Ascending aorta (tissue), 2 donors: ENCODE results near the gene TM9SF1. TPM values are rescaled to one million over a fixed set of nuclear protein-coding genes. Genes with fewer than 3 reads are reported as not detected.
A peak's percentile ranks its signal among the peaks of the same experiment; 100 is the strongest.
"Not testable (repeated sequence)": the region's sequence is repeated elsewhere in the genome, so short reads cannot be mapped to it uniquely, and the experiment has no call there.

Experiments
- DNase-seq, 2 donors: peaks; one replicate each; pipeline ENCODE4 v3.0.0-alpha.2; 2019; ENCODE audit warnings: low spot score in 2 of 2
- H3K27ac ChIP-seq, 2 donors: fragments of 200-600 bp; sonication (generic); one replicate each; pipeline ENCODE4 v1.5.1; 2016 to 2017; ENCODE audit warnings: mild to moderate bottlenecking in 1 of 2
- H3K27me3 ChIP-seq: fragments of 200-600 bp; sonication (generic); one replicate; pipeline ENCODE4 v1.5.1; 2017
- H3K36me3 ChIP-seq, 2 donors: fragments of 200-600 bp; sonication (generic); one replicate each; pipeline ENCODE4 v1.5.1; 2016
- H3K4me1 ChIP-seq, 2 donors: fragments of 200-600 bp; sonication (generic); one replicate each; pipeline ENCODE4 v1.5.1; 2016 to 2017; ENCODE audit warnings: mild to moderate bottlenecking in 1 of 2
- H3K4me3 ChIP-seq, 2 donors: fragments of 200-600 bp; sonication (generic); one replicate each; pipeline ENCODE4 v1.5.1; 2016 to 2017; ENCODE audit warnings: mild to moderate bottlenecking in 1 of 2
- H3K9me3 ChIP-seq, 2 donors: fragments of 200-600 bp; sonication (generic); one replicate each; pipeline ENCODE4 v1.5.1; 2016
- intact Hi-C: fragments of 100-400 bp; cut with DNase I; formaldehyde crosslinking; loops from one replicate; pipeline ENCODE4 v1.15.1; 2023
- total RNA-seq: library from RNA; depleted of rRNA; stranded (reverse); fragments of >200 nt; gene quantifications from one replicate; pipeline ENCODE4 v1.1.0, GENCODE V29; 2016
- TF ChIP-seq, protein P1 (sequence below), 3 experiments: fragments of 200-600 bp in 2 of 3; fragments of 450-650 bp in 1 of 3; sonication (generic) in 2 of 3; IDR thresholded peaks; one replicate each; pipeline ENCODE4 v1.5.1; 2016 to 2019; ENCODE audit warnings: antibody characterized with exemption in 3 of 3, mild to moderate bottlenecking in 1 of 3, moderate library complexity in 1 of 3

TM9SF1 gene
- total RNA-seq, 1 donor from 2014 or later: 86.5 TPM

DNA sequence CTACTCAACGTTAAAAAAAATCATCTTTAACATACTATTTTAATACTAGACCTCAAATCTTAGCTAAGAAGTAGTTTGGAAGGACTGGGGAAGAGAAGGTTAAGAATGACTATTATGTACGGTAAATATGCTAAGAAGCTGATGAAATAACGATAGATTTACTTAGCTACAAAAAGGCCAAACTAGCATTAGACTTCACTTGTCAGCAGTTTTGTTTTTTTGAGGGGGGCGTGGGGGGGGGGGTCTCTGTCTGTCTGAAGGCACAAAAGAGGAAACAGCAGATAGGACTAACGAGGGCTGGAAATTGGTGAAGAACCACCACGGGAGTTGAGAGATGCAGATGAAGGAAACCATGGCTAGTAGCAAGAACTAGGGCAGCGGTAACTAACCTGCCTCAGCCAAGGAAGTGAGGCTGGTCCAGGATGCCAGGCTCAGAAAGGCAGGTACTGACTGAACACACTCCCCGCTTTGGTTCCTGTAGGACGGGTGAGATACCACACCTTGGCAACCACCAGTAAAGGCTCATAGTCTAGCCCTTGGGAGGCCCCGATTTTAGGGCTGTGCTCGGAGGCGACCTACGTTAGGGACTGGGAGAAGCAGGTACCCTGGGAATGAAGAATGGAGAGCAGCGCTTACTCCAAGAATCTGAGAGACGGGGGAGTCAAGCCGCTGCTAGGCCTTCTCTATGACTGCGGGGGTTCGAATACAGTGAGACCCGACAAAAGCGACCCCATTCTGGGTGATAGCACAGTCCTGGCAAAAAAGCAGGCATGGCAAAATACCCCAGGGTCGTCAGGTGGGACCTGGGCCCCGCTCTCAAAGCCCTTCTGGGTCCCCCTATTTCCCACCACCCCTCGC, 36.3 kb upstream of the TM9SF1 start:
- peak overlapping the region; percentile 86 to 89 for H3K27ac ChIP-seq
- peaks cover 10 to 20% of the 10 kb centered on the region in 2 donors for H3K4me1 ChIP-seq
- H3K36me3 ChIP-seq: peaks cover 5 to 34% of the 10 kb centered on the region in 2 donors
- DNase-seq: no peak
- intact Hi-C loops: loop anchor here (1.0 to 5.0 kb wide), 5 partner anchors 11 to 84 kb away; partner anchors contain the start of genes MDP1, PSME2, RABGGTA and RNF31
- peak overlapping the region; percentile 85 to 90 for H3K4me3 ChIP-seq
- TF ChIP-seq, protein P1, sequence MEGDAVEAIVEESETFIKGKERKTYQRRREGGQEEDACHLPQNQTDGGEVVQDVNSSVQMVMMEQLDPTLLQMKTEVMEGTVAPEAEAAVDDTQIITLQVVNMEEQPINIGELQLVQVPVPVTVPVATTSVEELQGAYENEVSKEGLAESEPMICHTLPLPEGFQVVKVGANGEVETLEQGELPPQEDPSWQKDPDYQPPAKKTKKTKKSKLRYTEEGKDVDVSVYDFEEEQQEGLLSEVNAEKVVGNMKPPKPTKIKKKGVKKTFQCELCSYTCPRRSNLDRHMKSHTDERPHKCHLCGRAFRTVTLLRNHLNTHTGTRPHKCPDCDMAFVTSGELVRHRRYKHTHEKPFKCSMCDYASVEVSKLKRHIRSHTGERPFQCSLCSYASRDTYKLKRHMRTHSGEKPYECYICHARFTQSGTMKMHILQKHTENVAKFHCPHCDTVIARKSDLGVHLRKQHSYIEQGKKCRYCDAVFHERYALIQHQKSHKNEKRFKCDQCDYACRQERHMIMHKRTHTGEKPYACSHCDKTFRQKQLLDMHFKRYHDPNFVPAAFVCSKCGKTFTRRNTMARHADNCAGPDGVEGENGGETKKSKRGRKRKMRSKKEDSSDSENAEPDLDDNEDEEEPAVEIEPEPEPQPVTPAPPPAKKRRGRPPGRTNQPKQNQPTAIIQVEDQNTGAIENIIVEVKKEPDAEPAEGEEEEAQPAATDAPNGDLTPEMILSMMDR (IDR thresholded peaks at IDR 0.05): no peak
- no peaks in the 10 kb centered on the region for H3K9me3 ChIP-seq
- no peaks in the 10 kb centered on the region for H3K27me3 ChIP-seq

DNA sequence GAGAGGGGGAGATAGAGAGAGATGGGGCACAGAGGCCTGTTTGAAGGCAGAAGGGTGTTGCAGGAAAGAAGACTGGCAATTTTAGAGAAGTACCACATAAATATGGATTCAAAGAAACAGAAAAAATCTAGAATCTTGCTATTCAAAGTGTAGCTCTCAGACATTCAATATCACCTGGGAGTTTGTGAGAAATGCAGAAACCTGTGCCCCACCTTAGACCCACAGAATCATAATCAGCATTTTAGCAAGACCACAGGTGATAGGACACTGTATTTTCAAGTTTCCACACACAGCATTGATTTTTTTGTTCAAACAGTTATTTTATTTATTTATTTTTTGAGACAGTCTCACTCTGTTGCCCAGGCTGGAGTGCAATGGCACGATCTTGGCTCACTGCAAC, 33.7 kb upstream of the TM9SF1 start:
- Histone ChIP-seq H3K9me3 (no peaks in the 10 kb centered on the region), H3K4me1 (peaks cover 10 to 16% of the 10 kb centered on the region in 2 donors), H3K27me3 (no peaks in the 10 kb centered on the region), H3K4me3 (no peak overlapping the region), H3K36me3 (peaks cover 2 to 15% of the 10 kb centered on the region in 2 donors), H3K27ac (no peak overlapping the region)
- intact Hi-C loops: no loop called here
- TF ChIP-seq, protein P1 (IDR thresholded peaks at IDR 0.05): no peak
- DNase-seq: peak in 1 of 2 donors; percentile 21

- TF ChIP-seq, protein P1 (IDR thresholded peaks at IDR 0.05): no peak
- H3K4me1 ChIP-seq: peaks cover 2 to 8% of the 10 kb centered on the region in 2 donors
- no peak overlapping the region for H3K27ac ChIP-seq
- no peaks in the 10 kb centered on the region for H3K27me3 ChIP-seq
- intact Hi-C loops: no loop called here
- no peaks in the 10 kb centered on the region for H3K9me3 ChIP-seq
- no peak overlapping the region for H3K4me3 ChIP-seq
- DNase-seq: no peak
- peaks cover 2 to 15% of the 10 kb centered on the region in 2 donors for H3K36me3 ChIP-seq
Measured at GRCh38 chr14:24226473-24226872, 31.2 kb upstream of the TM9SF1 start.

GRCh38 chr14:24224618-24225071, 29.4 kb upstream of the TM9SF1 start:
- no peaks in the 10 kb centered on the region for H3K9me3 ChIP-seq
- H3K4me1 ChIP-seq: no peaks in the 10 kb centered on the region
- no peaks in the 10 kb centered on the region for H3K27me3 ChIP-seq
- no peak overlapping the region for H3K4me3 ChIP-seq
- no peak overlapping the region for H3K27ac ChIP-seq
- peak in 1 of 2 donors; percentile 41 for DNase-seq
- peaks cover 2 to 15% of the 10 kb centered on the region in 2 donors for H3K36me3 ChIP-seq
- intact Hi-C loops: no loop called here
- TF ChIP-seq, protein P1 (IDR thresholded peaks at IDR 0.05): no peak

DNA sequence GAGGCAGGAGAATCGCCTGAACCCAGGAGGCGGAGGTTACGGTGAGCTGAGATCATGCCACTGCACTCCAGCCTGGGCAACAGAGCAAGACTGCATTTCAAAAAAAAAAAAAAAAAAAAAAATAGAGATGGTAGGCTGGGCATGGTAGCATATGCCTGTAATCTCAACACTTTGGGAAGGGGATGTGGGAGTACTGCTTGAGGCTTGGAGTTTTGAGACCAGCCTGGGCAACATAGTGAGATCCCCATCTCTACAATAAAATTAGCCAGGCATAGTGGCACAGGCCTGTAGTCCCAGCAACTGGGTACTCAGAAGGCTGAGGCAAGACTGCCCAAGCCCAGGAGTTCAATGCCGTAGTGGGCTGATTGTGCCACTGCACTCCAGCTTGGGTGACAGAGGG, 27.7 kb upstream of the TM9SF1 start:
- H3K36me3 ChIP-seq, intact Hi-C loops, H3K27ac ChIP-seq, H3K4me3 ChIP-seq, H3K27me3 ChIP-seq, H3K9me3 ChIP-seq, H3K4me1 ChIP-seq: not testable (repeated sequence)
- DNase-seq: peak in 1 of 2 donors; percentile 24

- Histone ChIP-seq H3K27me3 (no peaks in the 10 kb centered on the region), H3K27ac (no peak overlapping the region), H3K4me1 (peaks cover 3 to 9% of the 10 kb centered on the region in 2 donors), H3K36me3 (peaks cover 4 to 6% of the 10 kb centered on the region in 2 donors), H3K9me3 (no peaks in the 10 kb centered on the region), H3K4me3 (no peak overlapping the region)
- TF ChIP-seq, protein P1 (IDR thresholded peaks at IDR 0.05): no peak
- DNase-seq: no peak
- intact Hi-C loops: loop anchor here (5.0 kb wide), 1 partner anchor 78 kb away; the partner anchor contains the start of genes DHRS1 and NOP9
Measured at GRCh38 chr14:24219521-24219920, 24.3 kb upstream of the TM9SF1 start.
